Adipocyte (in vitro differentiated cells): ENCODE results near the gene COL4A2.

Experiments used
- DNase-seq: peaks from one replicate; pipeline ENCODE4 v3.0.0-alpha.2; 2015; ENCODE audit warnings: low read depth
- H3K27me3 ChIP-seq: replicated peaks from 2 replicates; pipeline ENCODE4 v1.7.0; 2013; ENCODE audit warnings: mild to moderate bottlenecking, low read length, moderate library complexity; ENCODE audit not compliant: control insufficient read depth, insufficient read depth
- H3K36me3 ChIP-seq: 2 replicates; pipeline ENCODE4 v1.7.0; 2013; ENCODE audit warnings: low read length, mild to moderate bottlenecking, moderate library complexity; ENCODE audit not compliant: control insufficient read depth, insufficient read depth, severe bottlenecking
- H3K4me1 ChIP-seq: 2 replicates; pipeline ENCODE4 v1.7.0; 2013; ENCODE audit warnings: mild to moderate bottlenecking, low read length, moderate library complexity; ENCODE audit not compliant: control insufficient read depth, insufficient read depth
- H3K4me3 ChIP-seq: 2 replicates; pipeline ENCODE4 v1.7.0; 2013; ENCODE audit warnings: mild to moderate bottlenecking, low read length, moderate library complexity
- H3K9ac ChIP-seq: 2 replicates; pipeline ENCODE4 v1.7.0; 2013; ENCODE audit warnings: mild to moderate bottlenecking, low read length, moderate library complexity
- H3K9me3 ChIP-seq: 2 replicates; pipeline ENCODE4 v1.7.0; 2013; ENCODE audit warnings: mild to moderate bottlenecking, low read length, moderate library complexity; ENCODE audit not compliant: control insufficient read depth

COL4A2 gene

DNA sequence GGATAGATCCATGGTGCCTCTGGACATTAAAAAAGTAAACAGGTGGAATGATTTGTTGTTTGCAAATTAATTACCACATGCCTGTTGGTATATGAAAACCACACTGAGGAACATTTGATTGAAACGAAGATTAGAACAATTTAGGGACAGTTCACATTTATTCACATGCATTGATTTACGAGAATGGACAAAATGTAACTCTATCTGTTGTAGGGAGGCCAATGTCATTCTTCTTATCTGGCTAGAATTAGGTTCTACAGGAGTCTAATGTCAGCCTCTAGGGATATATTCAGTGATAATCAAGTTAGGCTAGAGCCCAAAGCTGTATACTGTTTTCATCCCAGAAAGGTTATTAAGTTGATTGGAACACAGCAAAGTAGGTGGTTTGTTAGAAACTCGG, 125.4 kb downstream of the COL4A2 start:
- Histone ChIP-seq H3K4me1 (no peaks in the 10 kb centered on the region), H3K9ac (no peak overlapping the region), H3K27me3 (no peaks in the 10 kb centered on the region), H3K36me3 (peaks cover 100% of the 10 kb centered on the region), H3K9me3 (no peaks in the 10 kb centered on the region), H3K4me3 (no peak overlapping the region)
- no peak for DNase-seq

GRCh38 chr13:110433014-110433413, 125.9 kb downstream of the COL4A2 start:
- no peak for DNase-seq
- Histone ChIP-seq H3K36me3 (peaks cover 100% of the 10 kb centered on the region), H3K9me3 (no peaks in the 10 kb centered on the region), H3K9ac (no peak overlapping the region), H3K4me1 (no peaks in the 10 kb centered on the region), H3K4me3 (no peak overlapping the region), H3K27me3 (no peaks in the 10 kb centered on the region)

DNA sequence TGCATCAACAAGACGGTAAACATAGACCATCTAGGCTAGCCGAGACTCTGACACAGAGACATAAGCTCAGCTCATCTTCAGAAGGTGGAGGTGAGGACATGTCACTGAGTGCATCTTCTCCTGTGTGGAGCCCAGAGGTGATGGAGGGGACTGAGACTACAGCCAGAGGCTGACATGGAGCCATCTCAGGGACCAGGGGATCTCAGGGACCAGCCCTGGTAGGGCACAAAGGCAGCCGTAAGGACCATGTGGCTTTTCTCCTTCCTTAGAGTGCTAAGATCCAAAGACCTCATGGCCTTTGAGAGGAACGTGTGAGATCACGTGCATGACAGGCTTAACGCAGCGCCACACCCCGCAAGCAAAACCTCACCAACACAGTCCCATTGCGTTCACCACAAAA, 127.5 kb downstream of the COL4A2 start:
- H3K36me3 ChIP-seq = peaks cover 100% of the 10 kb centered on the region
- no peaks in the 10 kb centered on the region for H3K27me3 ChIP-seq
- no peak overlapping the region for H3K9ac ChIP-seq
- H3K4me1 ChIP-seq = no peaks in the 10 kb centered on the region
- no peak overlapping the region for H3K4me3 ChIP-seq
- no peaks in the 10 kb centered on the region for H3K9me3 ChIP-seq
- DNase-seq = no peak

- Histone ChIP-seq H3K4me1 (no peaks in the 10 kb centered on the region), H3K9ac (no peak overlapping the region), H3K4me3 (no peak overlapping the region), H3K36me3 (peaks cover 100% of the 10 kb centered on the region), H3K9me3 (no peaks in the 10 kb centered on the region), H3K27me3 (no peaks in the 10 kb centered on the region)
- DNase-seq = no peak
Measured at GRCh38 chr13:110435331-110435730, 128.2 kb downstream of the COL4A2 start.

- DNase-seq = peak; percentile 27
- Histone ChIP-seq H3K36me3 (peaks cover 100% of the 10 kb centered on the region), H3K9ac (no peak overlapping the region), H3K4me1 (no peaks in the 10 kb centered on the region), H3K4me3 (no peak overlapping the region), H3K27me3 (no peaks in the 10 kb centered on the region), H3K9me3 (no peaks in the 10 kb centered on the region)
Measured at GRCh38 chr13:110436276-110436675, 129.2 kb downstream of the COL4A2 start.

- no peaks in the 10 kb centered on the region for H3K27me3 ChIP-seq
- no peaks in the 10 kb centered on the region for H3K4me1 ChIP-seq
- no peak for DNase-seq
- no peak overlapping the region for H3K9ac ChIP-seq
- peaks cover 98% of the 10 kb centered on the region for H3K36me3 ChIP-seq
- H3K4me3 ChIP-seq = no peak overlapping the region
- no peaks in the 10 kb centered on the region for H3K9me3 ChIP-seq
Measured at GRCh38 chr13:110436786-110437370, 129.8 kb downstream of the COL4A2 start.

DNA sequence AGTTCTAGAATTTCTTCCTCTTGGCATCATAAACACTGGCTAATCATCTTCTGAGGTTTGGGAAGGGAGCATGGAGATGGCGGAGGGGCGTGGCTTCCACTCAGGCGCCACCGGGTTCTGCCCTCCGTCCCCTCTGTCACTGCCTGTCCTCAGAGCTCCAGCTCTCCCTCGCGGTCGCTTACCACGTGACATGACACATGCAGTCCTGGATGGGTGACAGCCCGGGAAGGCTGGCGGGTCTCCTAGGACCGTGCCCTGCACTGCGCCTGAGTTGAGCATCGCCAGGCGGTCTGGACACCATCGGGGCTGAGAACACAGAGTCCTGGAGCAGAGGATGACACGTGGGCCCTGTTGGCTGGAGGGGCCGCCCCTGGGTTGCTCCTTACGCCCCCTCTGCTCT, 131.1 kb downstream of the COL4A2 start:
- peaks cover 6% of the 10 kb centered on the region for H3K4me1 ChIP-seq
- H3K4me3 ChIP-seq = no peak overlapping the region
- no peak for DNase-seq
- no peaks in the 10 kb centered on the region for H3K9me3 ChIP-seq
- H3K27me3 ChIP-seq = no peaks in the 10 kb centered on the region
- peaks cover 97% of the 10 kb centered on the region for H3K36me3 ChIP-seq
- H3K9ac ChIP-seq = no peak overlapping the region

DNA sequence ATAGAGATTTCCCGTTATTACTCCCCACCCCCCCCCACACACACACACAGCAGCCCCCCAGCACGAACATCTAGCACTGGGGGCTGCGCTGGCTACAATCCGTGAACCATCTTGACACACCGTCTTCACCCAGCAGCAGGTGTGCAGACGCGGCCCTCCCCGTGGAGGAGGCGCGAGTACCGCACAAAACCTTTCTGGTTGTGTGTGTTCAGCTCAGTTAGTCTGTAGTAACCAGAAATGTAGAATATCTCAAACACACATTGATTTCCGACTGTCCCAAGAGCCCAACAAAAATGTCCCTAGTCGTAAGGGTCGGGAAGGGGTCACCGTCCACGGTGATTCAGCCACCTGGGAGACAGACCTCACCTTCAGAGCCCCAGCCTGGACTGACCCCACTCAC, 131.7 kb downstream of the COL4A2 start:
- H3K4me1 ChIP-seq = peaks cover 12% of the 10 kb centered on the region
- DNase-seq = no peak
- H3K9me3 ChIP-seq = no peaks in the 10 kb centered on the region
- no peak overlapping the region for H3K4me3 ChIP-seq
- peaks cover 96% of the 10 kb centered on the region for H3K36me3 ChIP-seq
- H3K9ac ChIP-seq = no peak overlapping the region
- no peaks in the 10 kb centered on the region for H3K27me3 ChIP-seq

DNA sequence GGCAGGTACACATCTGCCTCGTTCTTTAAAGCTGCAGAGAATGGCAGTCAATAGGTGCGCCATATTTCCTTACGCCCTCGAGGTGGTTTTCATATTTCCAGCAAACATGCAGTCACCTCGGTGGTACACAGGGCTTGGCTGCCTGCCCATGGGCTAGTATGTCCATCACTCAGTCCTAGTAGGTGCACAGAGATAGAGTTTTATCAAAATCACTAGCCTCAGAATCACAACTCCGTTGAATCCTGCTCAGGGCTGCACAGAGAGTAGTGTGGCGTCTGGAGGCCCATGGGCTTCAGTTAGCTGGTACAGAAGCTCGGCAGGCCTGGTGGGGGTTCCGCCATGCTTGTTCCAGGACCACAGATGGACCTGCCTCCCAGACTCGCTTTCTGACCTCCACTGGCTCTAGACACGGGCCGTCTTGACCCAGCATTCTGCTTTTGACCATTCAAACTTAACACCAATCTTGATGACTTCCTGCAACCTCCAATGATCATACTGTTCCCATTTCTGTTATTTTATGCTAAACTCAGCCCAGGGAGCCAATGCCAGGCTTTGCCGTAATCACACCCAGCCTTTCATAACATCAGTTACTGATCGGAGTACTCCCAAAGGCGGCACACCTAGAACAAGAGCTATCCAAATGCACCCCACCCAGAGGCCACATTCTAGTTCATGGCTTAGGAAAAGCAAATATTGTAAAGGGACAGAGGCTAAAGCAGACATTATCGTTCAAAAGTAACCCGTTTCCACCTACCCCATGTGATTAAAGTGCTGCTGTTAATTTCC, 134.1 kb downstream of the COL4A2 start:
- Histone ChIP-seq H3K4me3 (no peak overlapping the region), H3K27me3 (no peaks in the 10 kb centered on the region), H3K36me3 (peaks cover 90% of the 10 kb centered on the region)

GRCh38 chr13:110442930-110443621, 136.0 kb downstream of the COL4A2 start:
- Histone ChIP-seq H3K9me3 (no peaks in the 10 kb centered on the region), H3K4me3 (no peak overlapping the region), H3K9ac (no peak overlapping the region), H3K36me3 (peaks cover 90% of the 10 kb centered on the region), H3K27me3 (no peaks in the 10 kb centered on the region), H3K4me1 (peaks cover 14% of the 10 kb centered on the region)
- peak; percentile 70 for DNase-seq

More for the DNA sequence above, 134.1 kb downstream of the COL4A2 start:
- Histone ChIP-seq H3K9ac (no peak overlapping the region), H3K9me3 (no peaks in the 10 kb centered on the region), H3K4me1 (peaks cover 14% of the 10 kb centered on the region)
- no peak for DNase-seq

GRCh38 chr13:110443622-110444225, 136.6 kb downstream of the COL4A2 start:
- Histone ChIP-seq H3K36me3 (peaks cover 90% of the 10 kb centered on the region), H3K4me1 (peaks cover 14% of the 10 kb centered on the region), H3K4me3 (no peak overlapping the region), H3K9me3 (no peaks in the 10 kb centered on the region), H3K27me3 (no peaks in the 10 kb centered on the region), H3K9ac (no peak overlapping the region)
- DNase-seq = no peak
